ENCODE data around the gene MDGA2.
"Not testable (repeated sequence)": the region's sequence is repeated elsewhere in the genome, so short reads cannot be mapped to it uniquely, and the experiment has no call there.

MDGA2 gene

GRCh38 chr14:47211263-47211662, 464.1 kb downstream of the MDGA2 start:
- no peak for DNase-seq

DNA sequence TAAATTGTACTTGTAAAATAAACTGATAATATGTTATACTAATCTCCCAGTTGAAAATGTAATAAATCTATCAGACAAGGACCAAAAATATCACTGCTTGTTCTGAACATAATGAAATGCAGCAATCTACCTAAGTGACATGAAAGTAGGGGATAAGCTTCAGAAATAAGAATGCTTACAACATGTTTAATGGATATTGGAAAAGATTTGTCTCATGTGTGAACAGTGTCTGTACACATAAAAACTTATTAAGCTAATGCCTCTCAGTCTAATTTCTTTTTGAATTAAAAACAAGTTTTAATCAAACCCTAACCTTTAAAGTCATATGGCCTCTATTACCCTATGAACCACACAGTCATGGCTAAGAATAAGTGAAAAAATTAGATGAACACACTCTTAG, 465.3 kb downstream of the MDGA2 start:
- no peak for DNase-seq

GRCh38 chr14:47208434-47208833, 467.0 kb downstream of the MDGA2 start:
- no peak for DNase-seq

GRCh38 chr14:47207617-47208016, 467.8 kb downstream of the MDGA2 start:
- no peak for DNase-seq

DNA sequence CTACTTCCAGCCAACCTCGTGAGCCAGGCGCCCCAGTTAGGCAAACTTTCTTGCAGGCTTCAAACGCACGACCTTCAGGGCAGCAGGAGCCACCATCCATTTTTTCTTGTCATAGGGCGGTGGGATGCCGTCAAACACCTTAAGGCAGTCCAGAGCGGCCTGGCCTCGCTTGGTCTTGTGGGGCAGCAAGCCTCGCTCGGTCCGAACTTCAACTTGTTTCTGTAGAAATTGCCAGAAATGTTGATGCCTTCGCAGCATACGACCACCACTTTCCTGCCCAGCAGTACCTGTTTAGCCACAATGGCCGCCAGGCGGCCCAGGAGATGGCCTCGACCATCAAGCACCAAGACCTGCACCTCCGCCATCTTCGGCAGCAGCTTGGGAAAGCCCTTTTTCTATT, 474.7 kb downstream of the MDGA2 start:
- DNase-seq: no peak

DNA sequence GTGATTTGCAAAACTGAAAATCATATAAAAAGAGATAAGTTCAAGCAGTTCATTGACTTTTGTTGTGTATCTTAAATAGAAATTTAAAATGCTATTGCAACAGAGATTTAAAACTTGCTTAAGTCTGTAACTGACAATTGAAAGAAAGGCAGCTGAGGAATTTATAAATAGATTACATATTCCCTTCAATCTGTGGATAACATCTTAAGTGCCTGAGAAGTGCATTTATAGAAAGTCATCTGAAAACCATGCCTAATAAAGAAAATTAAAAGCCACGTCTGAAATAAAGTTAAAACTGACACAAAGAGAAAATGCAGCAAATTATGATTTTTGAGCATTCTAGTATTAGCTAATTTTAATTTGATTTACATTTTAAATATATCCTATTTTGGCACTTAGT, 479.8 kb downstream of the MDGA2 start:
- no peak for DNase-seq

GRCh38 chr14:47194055-47194454, 481.4 kb downstream of the MDGA2 start:
- no peak for DNase-seq

DNA sequence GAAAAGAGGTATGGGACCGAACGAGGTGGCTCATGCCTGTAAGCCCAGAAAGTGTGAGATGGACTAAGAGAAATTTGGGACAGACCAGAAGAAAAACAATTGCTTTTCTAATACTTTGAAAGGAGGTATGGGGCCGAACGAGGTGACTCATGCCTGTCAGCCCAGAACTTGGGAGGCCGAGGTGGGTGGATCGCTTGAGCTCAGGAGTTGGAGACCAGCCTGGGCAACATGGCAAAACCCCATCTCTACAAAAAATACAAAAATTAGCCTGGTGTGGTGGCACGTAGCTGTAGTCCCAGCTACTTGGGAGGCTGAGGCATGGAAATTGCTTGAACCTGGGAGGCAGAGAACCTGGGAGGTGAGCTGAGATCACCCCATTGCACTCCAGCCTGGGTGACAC, 483.2 kb downstream of the MDGA2 start:
- not testable (repeated sequence) for DNase-seq

GRCh38 chr14:47191700-47192099, 483.7 kb downstream of the MDGA2 start:
- no peak for DNase-seq

DNA sequence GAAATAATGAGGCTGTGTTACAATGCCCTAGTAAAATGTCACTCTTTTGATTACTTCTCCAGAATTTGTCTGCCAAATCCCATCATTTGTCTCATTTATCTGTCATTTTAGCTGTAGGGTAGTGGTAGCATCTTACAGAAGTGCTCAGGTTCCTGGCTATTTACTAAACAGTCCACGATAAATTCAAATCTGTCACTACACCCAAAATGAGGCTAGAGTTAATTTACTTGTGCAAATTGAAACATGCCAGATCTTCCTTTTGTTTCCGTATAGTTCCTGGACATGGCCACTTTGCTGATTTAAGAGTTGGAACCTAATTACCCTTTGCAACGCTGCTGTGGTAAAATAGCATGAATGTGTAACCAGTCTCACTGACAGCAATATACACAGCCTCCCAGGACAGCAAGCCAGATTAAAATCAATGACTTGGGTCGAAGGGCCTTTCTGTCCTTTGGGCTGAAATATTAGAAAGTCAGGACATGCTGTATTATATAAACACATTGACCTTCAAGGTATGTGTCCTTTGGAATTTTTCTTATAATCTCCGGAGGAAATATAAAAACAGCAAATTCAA, 485.4 kb downstream of the MDGA2 start:
- no peak for DNase-seq

- DNase-seq: no peak
Measured at GRCh38 chr14:47186486-47186885, 488.9 kb downstream of the MDGA2 start.

- no peak for DNase-seq
Measured at GRCh38 chr14:47179906-47180305, 495.5 kb downstream of the MDGA2 start.

- DNase-seq: not testable (repeated sequence)
Measured at GRCh38 chr14:47171896-47172295, 503.5 kb downstream of the MDGA2 start.

DNA sequence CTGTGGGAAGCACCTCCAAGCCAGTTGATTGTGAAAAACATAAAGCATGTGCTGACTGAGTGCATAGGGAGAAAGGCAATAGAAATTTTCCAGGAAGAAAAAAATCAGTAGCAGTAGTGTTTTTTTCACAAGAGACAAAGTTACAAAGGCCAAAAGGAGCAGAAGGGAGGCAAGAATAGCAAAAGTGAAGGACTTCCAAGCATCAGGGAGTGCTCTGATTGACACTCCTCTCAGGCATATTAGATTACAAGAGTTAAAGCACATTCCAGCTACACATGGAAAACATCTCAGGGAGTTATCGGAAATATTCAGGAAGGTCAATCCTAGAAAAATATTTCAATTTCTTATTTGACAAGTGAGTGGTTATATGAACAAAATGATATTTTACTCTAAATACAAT, 508.0 kb downstream of the MDGA2 start:
- no peak for DNase-seq

DNA sequence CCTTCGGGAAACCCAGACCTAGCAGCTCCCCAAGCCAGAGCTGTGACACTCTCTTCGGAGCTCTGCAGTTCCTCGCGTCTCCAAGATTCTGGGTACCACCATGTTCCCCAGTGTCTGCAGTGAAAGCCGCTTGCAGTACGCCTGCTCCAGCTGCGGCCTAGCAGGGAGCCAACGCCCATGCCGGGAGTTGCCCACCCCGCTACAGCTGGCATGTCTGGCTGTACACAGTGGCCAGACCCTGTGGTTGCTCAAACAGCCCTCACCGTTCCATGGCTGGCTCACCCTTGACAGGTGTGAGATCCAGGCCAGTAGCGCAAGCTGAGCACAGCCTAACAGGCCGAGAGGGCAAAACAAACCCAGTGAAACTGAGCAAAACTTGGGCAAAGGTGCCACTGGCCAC, 520.0 kb downstream of the MDGA2 start:
- no peak for DNase-seq

DNA sequence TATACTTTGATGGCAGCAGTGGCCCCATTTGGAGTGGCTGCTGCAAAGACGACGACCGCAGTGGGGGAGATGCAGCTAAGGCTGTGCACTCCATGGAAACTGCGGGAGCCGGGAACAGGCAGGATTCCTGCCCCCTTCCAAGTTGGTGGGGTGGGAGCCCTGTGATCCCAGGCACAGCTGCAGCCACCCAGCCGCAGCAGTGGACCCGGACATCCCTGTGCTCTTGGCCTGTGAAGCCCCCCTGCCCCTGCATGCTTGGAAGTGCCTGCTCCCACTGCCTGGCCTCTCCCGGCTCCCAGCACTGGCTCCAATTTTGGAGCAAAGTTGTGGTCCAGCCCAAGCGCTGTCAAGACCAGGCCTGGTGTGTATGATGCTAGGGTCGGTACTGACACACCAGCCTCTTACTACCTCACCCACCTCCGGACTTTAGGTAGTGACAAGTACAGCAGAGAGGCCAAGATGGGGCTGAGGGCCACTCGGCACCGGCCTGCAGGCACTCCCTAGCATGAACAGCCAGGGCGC, 521.1 kb downstream of the MDGA2 start:
- no peak for DNase-seq

GRCh38 chr14:47153746-47154145, 521.7 kb downstream of the MDGA2 start:
- DNase-seq: no peak

DNA sequence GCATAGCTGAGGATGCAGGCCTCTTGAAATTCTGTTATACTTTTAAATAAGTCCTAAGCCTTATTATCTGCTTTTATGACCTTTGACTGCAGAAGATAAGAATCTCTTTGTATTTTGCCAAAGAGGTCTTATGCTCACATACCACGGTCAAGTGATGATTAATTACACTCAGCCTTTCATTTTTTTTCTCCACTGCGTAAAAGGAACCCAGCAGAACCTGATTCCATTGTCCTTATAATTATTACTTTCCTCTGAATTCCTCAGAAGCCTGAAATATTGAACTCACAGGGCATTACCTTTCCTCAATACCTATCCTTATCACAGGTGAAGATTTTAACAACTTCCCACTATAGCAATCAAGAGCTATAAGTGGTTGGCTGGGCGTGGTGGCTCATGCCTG, 525.1 kb downstream of the MDGA2 start:
- no peak for DNase-seq

- DNase-seq: no peak
Measured at GRCh38 chr14:47149326-47149725, 526.1 kb downstream of the MDGA2 start.

DNA sequence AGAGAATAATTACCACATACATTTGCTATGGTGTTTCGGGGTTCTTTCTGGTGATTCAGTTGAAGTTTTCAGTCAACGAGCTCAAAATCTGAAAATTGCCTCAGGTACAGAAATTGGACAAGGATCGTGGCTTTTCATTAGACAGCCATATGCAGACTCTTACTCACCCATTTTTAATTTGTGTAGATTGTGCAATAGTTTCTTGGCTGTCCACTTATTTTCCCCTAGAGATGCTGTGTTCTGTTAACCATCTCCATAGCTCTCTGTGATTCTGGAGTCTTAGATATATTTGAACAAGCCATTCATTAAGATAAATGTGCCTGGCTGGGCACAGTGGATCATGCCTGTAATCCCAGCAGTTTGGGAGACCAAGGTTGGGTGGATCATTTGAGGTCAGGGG, 526.7 kb downstream of the MDGA2 start:
- no peak for DNase-seq

DNA sequence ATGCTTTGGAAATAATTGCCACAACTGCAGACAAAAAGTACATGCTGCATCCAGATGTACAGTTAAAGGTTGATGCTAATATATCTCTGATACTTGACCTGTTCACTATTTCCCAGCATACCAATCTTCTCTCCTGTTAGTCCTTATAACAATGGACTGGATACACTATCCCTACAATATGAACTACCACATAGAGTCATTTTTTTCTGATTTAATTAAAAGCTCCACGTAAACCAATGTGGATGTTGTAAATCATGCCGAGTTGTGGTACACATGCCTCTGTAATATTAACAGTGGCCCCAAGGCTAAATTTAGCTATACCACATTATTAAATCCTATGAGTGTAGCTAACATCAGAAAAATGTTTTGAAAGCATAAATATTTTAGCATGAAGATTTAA, 554.8 kb downstream of the MDGA2 start:
- DNase-seq: no peak

- DNase-seq: no peak
Measured at GRCh38 chr14:47103771-47104170, 571.6 kb downstream of the MDGA2 start.

- DNase-seq: no peak
Measured at GRCh38 chr14:47102472-47102871, 572.9 kb downstream of the MDGA2 start.

GRCh38 chr14:47085678-47086077, 589.7 kb downstream of the MDGA2 start:
- DNase-seq: no peak

DNA sequence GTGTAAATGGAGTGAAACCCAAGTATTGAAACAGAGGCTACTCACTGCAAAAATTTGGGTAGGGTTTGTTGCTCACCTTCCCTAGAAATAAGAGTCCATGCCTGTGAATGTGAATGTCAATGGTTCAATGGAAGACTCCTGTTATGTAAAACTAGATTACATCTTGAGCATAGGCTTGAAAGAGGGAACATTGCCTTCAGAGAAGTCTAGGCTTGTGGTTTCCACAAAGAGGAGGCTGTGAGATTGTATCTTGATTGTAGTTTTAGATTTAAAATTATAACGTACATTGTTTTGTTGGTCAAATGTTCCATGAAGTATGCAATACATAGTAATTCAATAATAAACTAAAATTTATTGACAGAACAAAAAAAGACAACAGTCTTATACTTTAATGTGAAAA, 610.1 kb downstream of the MDGA2 start:
- no peak for DNase-seq

DNA sequence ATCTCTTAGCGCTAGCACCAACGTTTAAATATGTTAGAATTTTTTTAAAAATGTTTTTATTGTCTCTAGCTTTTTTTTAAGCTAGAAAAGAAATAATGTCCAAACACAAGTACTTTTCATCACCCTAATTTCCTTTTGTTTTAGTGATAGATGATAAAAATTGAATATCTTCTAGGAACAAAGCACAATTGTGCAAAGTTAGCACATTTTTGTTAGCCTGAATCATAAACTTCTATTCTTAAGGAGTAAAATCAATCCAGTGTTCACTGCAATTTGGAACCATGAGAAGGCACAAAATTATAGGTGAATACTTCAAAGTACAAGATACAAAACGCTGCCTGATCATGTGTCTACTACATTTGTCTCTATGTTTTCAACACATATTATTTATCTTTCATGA, 615.4 kb downstream of the MDGA2 start:
- DNase-seq: no peak

Data from stimulated activated CD4-positive, alpha-beta T cell treated with anti-CD3 and anti-CD28 coated beads, Interleukin-4, amount 100 ng/mL, for 24 hours (primary cell).